Activated CD8-positive, alpha-beta memory T cell treated with anti-CD3 and anti-CD28 coated beads, Interleukin-2, amount 10 ng/mL, durations not matched to agents 7 days and 5 days (primary cell): ENCODE results near the gene EIF4G1. TPM values are rescaled to one million over a fixed set of nuclear protein-coding genes. Genes with fewer than 3 reads are reported as not detected.

ENCODE experiments used
- ATAC-seq: fragments of 150-1000 bp; cut with Tn5 transposase; one replicate; pipeline ENCODE4 v1.10.0; 2021; ENCODE audit warnings: moderate library complexity
- CTCF ChIA-PET: fragments of 350-600 bp; sonication (Branson Sonifier 250); formaldehyde crosslinking; loops from one replicate; lab custom pipeline; 2021; ENCODE audit warnings: antibody characterized with exemption; lab: Charles Lee
- DNase-seq: peaks from one replicate; pipeline ENCODE4 v3.0.0-alpha.2; 2020
- H3K27ac Mint-ChIP-seq: one replicate; pipeline ENCODE4 v1.8.0; 2021; ENCODE audit warnings: mild to moderate bottlenecking, mixed read lengths
- H3K27me3 Mint-ChIP-seq: one replicate; pipeline ENCODE4 v1.8.0; 2021; ENCODE audit warnings: mixed read lengths
- H3K36me3 Mint-ChIP-seq: one replicate; pipeline ENCODE4 v1.8.0; 2021; ENCODE audit warnings: mild to moderate bottlenecking, mixed read lengths
- H3K4me1 Mint-ChIP-seq: one replicate; pipeline ENCODE4 v1.8.0; 2021; ENCODE audit warnings: mixed read lengths
- H3K4me3 Mint-ChIP-seq: one replicate; pipeline ENCODE4 v1.8.0; 2021; ENCODE audit warnings: mild to moderate bottlenecking, moderate library complexity, mixed read lengths
- H3K9me3 Mint-ChIP-seq: one replicate; pipeline ENCODE4 v1.8.0; 2022; ENCODE audit warnings: low read depth, mixed read lengths
- total RNA-seq, 2 experiments: library from RNA; stranded (reverse); gene quantifications; one replicate each; pipeline ENCODE4 v1.2.3, GENCODE V29; 2021

Gene EIF4G1
- total RNA-seq, 2 experiments from 2014 or later = 348 to 471 TPM

DNA sequence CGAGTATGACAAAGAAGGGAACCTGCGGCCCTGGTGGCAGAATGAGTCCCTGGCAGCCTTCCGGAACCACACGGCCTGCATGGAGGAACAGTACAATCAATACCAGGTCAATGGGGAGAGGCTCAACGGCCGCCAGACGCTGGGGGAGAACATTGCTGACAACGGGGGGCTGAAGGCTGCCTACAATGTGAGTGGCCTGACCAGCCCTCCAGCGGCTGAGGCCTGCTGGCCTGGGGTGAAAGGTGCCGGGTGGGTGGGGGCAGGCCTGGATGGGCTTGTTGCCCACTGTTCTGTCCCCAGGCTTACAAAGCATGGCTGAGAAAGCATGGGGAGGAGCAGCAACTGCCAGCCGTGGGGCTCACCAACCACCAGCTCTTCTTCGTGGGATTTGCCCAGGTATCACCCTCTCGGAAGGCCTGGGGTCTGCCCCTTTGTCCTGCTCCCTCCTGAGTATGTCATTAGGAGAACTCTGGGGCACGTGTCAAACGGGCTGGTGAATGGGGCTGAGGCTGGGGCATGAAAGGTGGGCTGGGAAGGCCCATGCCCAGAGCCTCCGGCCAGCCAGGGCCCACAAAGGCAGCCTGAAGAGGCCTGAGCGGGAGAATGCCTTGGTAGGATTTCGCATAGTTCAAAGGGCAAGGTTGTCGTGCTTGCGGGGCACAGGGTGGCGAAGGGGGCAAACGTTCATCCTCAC is 23.2 kb upstream of the EIF4G1 start:
- no peak for ATAC-seq
- CTCF ChIA-PET = interaction anchor here (1.3 to 2.4 kb wide), 3 partner anchors 61 to 64 kb away, joined by 3 to 22 read pairs (median 5); no protein-coding TSS in a partner anchor
- Mint-ChIP-seq H3K27ac (no peak overlapping the region), H3K9me3 (no peaks in the 10 kb centered on the region), H3K36me3 (no peaks in the 10 kb centered on the region), H3K4me3 (no peak overlapping the region), H3K27me3 (peaks cover 12% of the 10 kb centered on the region), H3K4me1 (no peaks in the 10 kb centered on the region)
- no peak for DNase-seq

DNA sequence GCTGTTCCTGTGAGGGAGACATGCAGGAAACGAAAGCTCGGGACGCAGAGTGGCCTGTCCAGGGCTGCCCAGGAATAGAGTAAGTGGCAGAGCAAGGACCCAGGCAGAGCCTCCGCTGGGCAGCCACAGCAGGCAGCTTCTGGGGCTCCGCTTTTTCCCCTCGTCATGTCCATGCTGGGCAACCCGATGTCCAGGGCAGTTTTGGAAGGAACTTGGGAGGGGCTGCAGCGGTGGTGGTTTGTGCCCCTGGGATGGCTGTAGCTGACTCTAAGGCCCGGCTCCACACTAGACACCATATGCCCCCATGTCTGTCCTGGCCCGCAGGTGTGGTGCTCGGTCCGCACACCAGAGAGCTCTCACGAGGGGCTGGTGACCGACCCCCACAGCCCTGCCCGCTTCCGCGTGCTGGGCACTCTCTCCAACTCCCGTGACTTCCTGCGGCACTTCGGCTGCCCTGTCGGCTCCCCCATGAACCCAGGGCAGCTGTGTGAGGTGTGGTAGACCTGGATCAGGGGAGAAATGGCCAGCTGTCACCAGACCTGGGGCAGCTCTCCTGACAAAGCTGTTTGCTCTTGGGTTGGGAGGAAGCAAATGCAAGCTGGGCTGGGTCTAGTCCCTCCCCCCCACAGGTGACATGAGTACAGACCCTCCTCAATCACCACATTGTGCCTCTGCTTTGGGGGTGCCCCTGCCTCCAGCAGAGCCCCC is 22.5 kb upstream of the EIF4G1 start:
- DNase-seq = no peak
- ATAC-seq = no peak
- no peak overlapping the region for H3K27ac Mint-ChIP-seq

DNA sequence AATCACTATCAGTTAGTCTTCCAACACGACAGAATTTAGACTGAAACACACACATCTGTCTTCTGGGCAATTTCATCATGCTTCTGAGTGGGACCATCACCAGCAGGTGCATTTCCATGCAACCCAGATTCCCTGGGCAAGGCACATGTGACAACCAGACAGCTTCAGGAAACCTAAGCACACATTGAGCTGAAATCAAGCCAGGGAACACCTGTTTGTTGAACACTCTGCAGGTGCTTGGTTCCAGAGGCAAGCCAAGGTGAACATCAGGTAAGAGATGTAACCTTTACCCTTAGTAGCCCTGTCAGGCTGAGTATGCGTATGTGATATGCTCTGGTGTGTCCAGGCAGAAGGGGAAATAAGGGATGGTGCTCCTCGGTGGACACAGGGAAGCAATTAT is 18.6 kb upstream of the EIF4G1 start:
- no peaks in the 10 kb centered on the region for H3K9me3 Mint-ChIP-seq
- ATAC-seq = no peak
- no peaks in the 10 kb centered on the region for H3K27me3 Mint-ChIP-seq
- no peak overlapping the region for H3K4me3 Mint-ChIP-seq
- no peak overlapping the region for H3K27ac Mint-ChIP-seq
- peaks cover 17% of the 10 kb centered on the region for H3K4me1 Mint-ChIP-seq
- CTCF ChIA-PET = interaction anchor here (1.6 kb wide), 1 partner anchor 46 kb away, joined by 3 read pairs; the partner anchor contains the start of gene EEF1AKMT4
- peaks cover 10% of the 10 kb centered on the region for H3K36me3 Mint-ChIP-seq
- no peak for DNase-seq

More for the DNA sequence above, 22.5 kb upstream of the EIF4G1 start:
- Mint-ChIP-seq H3K27me3 (peaks cover 10% of the 10 kb centered on the region), H3K9me3 (no peaks in the 10 kb centered on the region), H3K4me3 (no peak overlapping the region), H3K36me3 (no peaks in the 10 kb centered on the region), H3K4me1 (no peaks in the 10 kb centered on the region)
- CTCF ChIA-PET = interaction anchor here (1.3 to 1.6 kb wide), 2 partner anchors 60 to 64 kb away, joined by 3 to 5 read pairs; no protein-coding TSS in a partner anchor

DNA sequence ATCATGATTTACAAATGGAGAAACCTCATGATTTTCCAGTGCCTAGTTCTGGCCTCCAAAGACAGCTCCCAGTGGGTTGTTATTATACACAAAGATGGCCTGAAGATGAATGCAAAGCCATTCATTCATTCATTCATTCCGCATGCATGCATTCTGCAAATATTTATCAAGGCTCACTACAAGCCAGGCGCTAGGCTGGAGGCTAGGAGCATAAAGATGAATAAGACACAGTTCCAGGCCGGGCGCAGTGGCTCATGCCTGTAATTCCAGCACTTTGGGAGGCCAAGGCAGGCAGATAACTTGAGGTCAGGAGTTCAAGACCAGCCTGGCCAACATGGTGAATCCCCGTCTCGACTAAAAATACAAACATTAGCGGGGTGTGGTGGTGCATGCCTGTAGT is 17.8 kb upstream of the EIF4G1 start:
- no peaks in the 10 kb centered on the region for H3K27me3 Mint-ChIP-seq
- H3K36me3 Mint-ChIP-seq = peaks cover 13% of the 10 kb centered on the region
- peaks cover 21% of the 10 kb centered on the region for H3K4me1 Mint-ChIP-seq
- no peak overlapping the region for H3K4me3 Mint-ChIP-seq
- no peak overlapping the region for H3K27ac Mint-ChIP-seq
- CTCF ChIA-PET = interaction anchor here (1.6 kb wide), 1 partner anchor 47 kb away, joined by 3 read pairs; the partner anchor contains the start of gene EEF1AKMT4
- no peaks in the 10 kb centered on the region for H3K9me3 Mint-ChIP-seq
- DNase-seq (no peak), ATAC-seq (no peak)

DNA sequence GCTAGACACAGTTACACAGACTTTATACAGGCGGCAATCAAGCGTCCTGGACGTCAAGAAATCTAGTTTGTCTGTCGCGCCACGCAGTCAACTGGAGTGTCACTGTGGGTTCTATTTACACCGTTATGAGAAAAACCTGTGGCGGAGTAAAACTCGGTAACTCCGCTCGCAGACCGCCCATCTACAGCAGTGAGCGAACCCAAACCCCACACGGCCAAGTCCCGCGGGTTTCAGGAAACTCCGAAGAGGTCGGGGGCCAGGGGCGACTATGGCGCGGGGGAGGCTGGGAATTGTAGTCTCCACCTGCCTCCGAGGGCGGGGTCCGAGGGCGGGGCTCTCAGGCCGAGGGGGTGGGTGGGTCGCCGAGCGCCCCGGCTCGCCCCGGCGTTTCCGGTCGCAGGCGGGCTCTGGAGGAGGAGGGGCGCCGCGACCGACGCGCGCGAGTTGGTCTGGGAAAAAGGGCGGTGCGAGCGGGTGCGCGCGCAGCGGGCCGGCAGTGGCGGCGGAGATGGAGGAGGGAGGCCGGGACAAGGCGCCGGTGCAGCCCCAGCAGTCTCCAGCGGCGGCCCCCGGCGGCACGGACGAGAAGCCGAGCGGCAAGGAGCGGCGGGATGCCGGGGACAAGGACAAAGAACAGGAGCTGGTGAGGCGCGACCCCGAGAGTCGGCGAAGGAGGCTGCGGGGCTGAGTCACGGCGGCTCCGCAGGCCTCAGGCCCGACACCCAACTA is 15.5 kb upstream of the EIF4G1 start, which contains the start of gene PSMD2:
PSMD2 (plus strand) TSS at position 483 of the 729 bp plus-strand sequence; CDS start at position 509, 26 bp downstream.
- ATAC-seq = peak; percentile 93
- Mint-ChIP-seq H3K27ac (peak within 1 kb of the TSS; percentile 86), H3K36me3 (peaks cover 35% of the 10 kb centered on the region), H3K27me3 (no peaks in the 10 kb centered on the region), H3K9me3 (no peaks in the 10 kb centered on the region), H3K4me1 (peaks cover 23% of the 10 kb centered on the region), H3K4me3 (peak within 1 kb of the TSS; percentile 91)
- peak; percentile 99 for DNase-seq
- CTCF ChIA-PET = interaction anchor here (1.0 to 1.3 kb wide), 2 partner anchors 55 to 71 kb away, joined by 3 to 4 read pairs; no protein-coding TSS in a partner anchor

DNA sequence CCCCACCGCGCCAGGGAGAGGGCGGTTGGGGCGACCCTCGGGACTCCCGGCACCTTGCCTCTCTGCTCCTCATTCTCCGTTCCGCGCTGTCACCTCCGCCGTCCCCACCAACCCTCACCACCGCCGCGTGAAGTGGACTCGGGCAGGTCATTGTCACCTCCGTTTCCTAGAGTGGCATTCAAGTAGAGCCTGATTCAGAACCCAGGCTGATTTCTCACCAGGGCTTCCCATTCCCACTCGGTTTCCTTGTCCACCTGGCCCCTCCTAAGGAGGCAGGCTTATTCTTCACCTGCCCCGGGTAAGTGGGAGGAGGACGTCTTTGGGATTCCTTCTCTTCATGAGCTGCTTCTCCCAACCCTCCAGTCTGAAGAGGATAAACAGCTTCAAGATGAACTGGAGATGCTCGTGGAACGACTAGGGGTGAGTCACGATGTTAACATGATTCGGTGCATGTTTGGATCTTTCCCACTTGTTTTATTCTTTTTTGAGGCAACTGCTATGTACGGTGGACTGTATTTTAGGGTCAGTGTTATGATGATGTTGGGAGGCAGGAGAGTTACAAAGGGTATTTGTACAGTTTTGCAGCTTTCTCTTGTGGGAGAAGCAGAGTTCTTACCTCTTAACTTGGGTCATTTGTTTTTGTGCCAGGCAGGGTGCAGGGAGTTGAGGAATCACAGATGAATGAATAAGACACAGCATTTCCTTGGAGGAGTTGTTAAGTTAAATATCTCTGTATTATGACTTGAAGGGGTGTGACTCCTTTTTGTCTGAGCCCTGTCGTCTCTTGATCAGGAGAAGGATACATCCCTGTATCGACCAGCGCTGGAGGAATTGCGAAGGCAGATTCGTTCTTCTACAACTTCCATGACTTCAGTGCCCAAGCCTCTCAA is 14.7 kb upstream of the EIF4G1 start:
- H3K4me3 Mint-ChIP-seq = peak overlapping the region; percentile 91
- H3K4me1 Mint-ChIP-seq = peaks cover 23% of the 10 kb centered on the region
- ATAC-seq = no peak
- H3K27ac Mint-ChIP-seq = peak overlapping the region; percentile 86
- peaks cover 41% of the 10 kb centered on the region for H3K36me3 Mint-ChIP-seq
- no peak for DNase-seq
- no peaks in the 10 kb centered on the region for H3K9me3 Mint-ChIP-seq
- CTCF ChIA-PET = interaction anchor here (1.0 to 1.3 kb wide), 2 partner anchors 12 to 54 kb away, joined by 3 to 5 read pairs; no protein-coding TSS in a partner anchor
- H3K27me3 Mint-ChIP-seq = no peaks in the 10 kb centered on the region

DNA sequence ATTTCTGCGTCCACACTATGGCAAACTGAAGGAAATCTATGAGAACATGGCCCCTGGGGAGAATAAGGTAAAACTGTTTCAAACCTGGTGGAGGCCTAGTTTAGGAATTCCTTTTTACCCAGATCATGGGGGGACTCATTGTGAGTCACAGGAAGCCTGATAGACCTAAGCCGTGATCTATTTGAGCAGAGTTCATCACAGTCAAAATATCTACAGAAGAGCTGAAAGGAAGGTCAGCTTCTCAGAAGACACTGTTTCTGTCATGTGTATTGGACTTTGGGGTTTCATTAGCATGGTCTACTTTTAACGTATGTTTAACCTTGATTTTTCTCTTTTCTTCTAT is 14.1 kb upstream of the EIF4G1 start:
- H3K27me3 Mint-ChIP-seq = no peaks in the 10 kb centered on the region
- DNase-seq (no peak), ATAC-seq (no peak)
- peak overlapping the region; percentile 91 for H3K4me3 Mint-ChIP-seq
- H3K4me1 Mint-ChIP-seq = peaks cover 23% of the 10 kb centered on the region
- CTCF ChIA-PET = interaction anchor here (1.3 to 1.4 kb wide), 2 partner anchors 11 kb away, joined by 4 to 5 read pairs; no protein-coding TSS in a partner anchor
- H3K27ac Mint-ChIP-seq = peak overlapping the region; percentile 27
- no peaks in the 10 kb centered on the region for H3K9me3 Mint-ChIP-seq
- H3K36me3 Mint-ChIP-seq = peaks cover 44% of the 10 kb centered on the region

DNA sequence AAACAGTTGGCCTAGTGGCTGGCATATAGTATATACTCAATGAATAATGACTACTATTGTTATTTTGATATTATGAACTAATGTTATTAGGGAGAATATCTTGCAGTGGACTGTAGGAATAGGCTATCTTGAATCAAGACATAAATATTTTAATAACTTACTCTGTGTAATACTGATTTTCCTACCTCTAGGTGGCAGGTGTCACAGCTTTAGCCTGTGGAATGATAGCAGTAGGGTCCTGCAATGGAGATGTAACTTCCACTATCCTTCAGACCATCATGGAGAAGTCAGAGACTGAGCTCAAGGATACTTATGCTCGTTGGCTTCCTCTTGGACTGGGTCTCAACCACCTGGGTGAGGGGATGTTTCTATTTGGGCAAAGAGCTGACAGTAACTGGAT is 8.8 kb upstream of the EIF4G1 start:
- CTCF ChIA-PET = interaction anchor here (0.7 to 2.1 kb wide), 7 partner anchors 11 to 482 kb away, joined by 3 to 6 read pairs (median 3); partner anchors contain the start of gene EEF1AKMT4
- ATAC-seq = peak; percentile 64

DNA sequence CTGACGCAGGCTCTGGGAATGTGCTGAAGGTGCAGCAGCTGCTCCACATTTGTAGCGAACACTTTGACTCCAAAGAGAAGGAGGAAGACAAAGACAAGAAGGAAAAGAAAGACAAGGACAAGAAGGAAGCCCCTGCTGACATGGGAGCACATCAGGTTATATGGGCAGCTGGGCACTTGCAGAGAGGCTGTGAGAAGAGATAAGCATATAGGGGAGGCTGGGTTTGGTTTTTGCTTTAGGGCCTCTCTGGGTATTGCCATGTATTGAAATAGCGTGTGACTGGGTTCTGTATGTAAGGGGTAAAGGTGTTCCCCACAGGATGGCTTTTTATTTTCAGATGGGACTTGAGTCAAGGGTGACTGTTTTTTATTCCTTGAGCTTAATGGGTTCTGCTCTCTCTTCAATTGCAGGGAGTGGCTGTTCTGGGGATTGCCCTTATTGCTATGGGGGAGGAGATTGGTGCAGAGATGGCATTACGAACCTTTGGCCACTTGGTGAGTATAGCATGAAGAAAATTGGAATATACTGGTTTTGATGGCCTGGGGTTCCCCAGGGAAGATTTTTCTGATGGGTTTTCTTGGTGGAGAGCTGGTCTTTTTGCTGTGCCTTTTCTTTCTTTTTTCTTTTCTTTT is 7.9 kb upstream of the EIF4G1 start:
- H3K4me3 Mint-ChIP-seq = no peak overlapping the region
- H3K9me3 Mint-ChIP-seq = no peaks in the 10 kb centered on the region
- peaks cover 3% of the 10 kb centered on the region for H3K4me1 Mint-ChIP-seq
- H3K27ac Mint-ChIP-seq = no peak overlapping the region
- peaks cover 68% of the 10 kb centered on the region for H3K36me3 Mint-ChIP-seq
- no peaks in the 10 kb centered on the region for H3K27me3 Mint-ChIP-seq
- CTCF ChIA-PET = interaction anchor here (0.8 to 2.1 kb wide), 6 partner anchors 10 to 123 kb away, joined by 3 to 6 read pairs (median 3); no protein-coding TSS in a partner anchor
- DNase-seq (no peak), ATAC-seq (no peak)

More for the DNA sequence above, 8.8 kb upstream of the EIF4G1 start:
- Mint-ChIP-seq H3K27ac (no peak overlapping the region), H3K4me1 (peaks cover 8% of the 10 kb centered on the region), H3K9me3 (no peaks in the 10 kb centered on the region), H3K36me3 (peaks cover 72% of the 10 kb centered on the region), H3K4me3 (no peak overlapping the region), H3K27me3 (no peaks in the 10 kb centered on the region)
- no peak for DNase-seq

DNA sequence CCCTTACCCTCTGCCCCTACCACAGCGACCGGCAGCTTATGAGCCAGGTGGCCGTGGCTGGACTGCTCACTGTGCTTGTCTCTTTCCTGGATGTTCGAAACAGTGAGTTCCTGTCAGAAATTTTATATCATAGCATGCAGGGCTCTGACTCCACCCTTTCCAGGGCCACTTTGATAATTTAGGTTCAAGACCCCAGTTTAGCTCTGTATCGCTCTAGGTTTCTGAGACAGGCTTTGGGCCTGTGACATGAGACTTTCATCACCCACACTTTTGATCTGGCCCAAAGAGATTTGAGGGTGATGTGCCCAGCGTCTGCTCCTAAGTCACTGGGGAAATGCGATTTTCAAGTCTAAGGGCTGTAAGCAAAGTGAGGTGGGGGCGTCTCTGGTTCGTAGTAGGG is 6.5 kb upstream of the EIF4G1 start:
- Mint-ChIP-seq H3K4me3 (no peak overlapping the region), H3K27ac (no peak overlapping the region), H3K4me1 (no peaks in the 10 kb centered on the region), H3K27me3 (no peaks in the 10 kb centered on the region), H3K9me3 (no peaks in the 10 kb centered on the region), H3K36me3 (peaks cover 54% of the 10 kb centered on the region)
- CTCF ChIA-PET = no interaction called here
- ATAC-seq (no peak), DNase-seq (no peak)

DNA sequence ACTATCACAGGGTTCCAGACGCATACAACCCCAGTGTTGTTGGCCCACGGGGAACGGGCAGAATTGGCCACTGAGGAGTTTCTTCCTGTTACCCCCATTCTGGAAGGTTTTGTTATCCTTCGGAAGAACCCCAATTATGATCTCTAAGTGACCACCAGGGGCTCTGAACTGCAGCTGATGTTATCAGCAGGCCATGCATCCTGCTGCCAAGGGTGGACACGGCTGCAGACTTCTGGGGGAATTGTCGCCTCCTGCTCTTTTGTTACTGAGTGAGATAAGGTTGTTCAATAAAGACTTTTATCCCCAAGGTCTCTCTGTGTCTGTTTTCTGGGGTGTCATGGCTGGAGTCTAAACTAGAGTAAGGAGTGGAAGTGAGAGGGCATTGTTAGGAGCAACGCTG is 5.7 kb upstream of the EIF4G1 start:
- ATAC-seq = no peak
- Mint-ChIP-seq H3K9me3 (no peaks in the 10 kb centered on the region), H3K27me3 (no peaks in the 10 kb centered on the region), H3K36me3 (peaks cover 46% of the 10 kb centered on the region), H3K4me3 (no peak overlapping the region), H3K4me1 (no peaks in the 10 kb centered on the region), H3K27ac (no peak overlapping the region)
- no peak for DNase-seq
- CTCF ChIA-PET = no interaction called here

DNA sequence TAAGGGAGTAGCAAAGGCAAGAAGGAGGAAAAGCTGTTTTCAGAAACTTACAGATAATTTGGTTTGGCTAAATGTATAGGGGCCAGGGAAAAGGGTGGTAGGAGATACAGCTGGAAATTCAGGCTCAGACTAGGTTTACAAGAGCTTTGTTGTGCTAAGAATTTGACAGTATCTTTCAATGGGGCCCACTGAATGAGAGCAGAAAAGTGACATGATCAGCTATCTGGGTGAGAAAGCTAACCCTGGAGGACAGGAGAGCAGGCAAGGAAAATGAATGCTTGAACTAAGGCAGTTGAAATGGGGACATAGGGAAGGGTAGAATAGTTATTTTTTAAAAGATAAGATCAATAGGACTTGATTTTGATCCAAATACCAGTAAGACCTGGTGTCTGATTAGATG is 2.8 kb upstream of the EIF4G1 start:
- Mint-ChIP-seq H3K9me3 (no peaks in the 10 kb centered on the region), H3K4me1 (peaks cover 9% of the 10 kb centered on the region), H3K36me3 (peaks cover 31% of the 10 kb centered on the region), H3K27me3 (no peaks in the 10 kb centered on the region), H3K4me3 (no peak overlapping the region), H3K27ac (no peak overlapping the region)
- CTCF ChIA-PET = interaction anchor here (1.5 to 1.7 kb wide), 2 partner anchors 11 to 62 kb away, joined by 3 to 5 read pairs; no protein-coding TSS in a partner anchor
- DNase-seq = no peak
- ATAC-seq = no peak
